GM19035 (cell line): ENCODE results near the gene PFKFB1.

Experiments used
- ATAC-seq: cut with Tn5 transposase; IDR thresholded peaks from one replicate; pipeline ENCODE4 v1.9.1; 2021; ENCODE audit not compliant: unreplicated experiment

PFKFB1 gene

DNA sequence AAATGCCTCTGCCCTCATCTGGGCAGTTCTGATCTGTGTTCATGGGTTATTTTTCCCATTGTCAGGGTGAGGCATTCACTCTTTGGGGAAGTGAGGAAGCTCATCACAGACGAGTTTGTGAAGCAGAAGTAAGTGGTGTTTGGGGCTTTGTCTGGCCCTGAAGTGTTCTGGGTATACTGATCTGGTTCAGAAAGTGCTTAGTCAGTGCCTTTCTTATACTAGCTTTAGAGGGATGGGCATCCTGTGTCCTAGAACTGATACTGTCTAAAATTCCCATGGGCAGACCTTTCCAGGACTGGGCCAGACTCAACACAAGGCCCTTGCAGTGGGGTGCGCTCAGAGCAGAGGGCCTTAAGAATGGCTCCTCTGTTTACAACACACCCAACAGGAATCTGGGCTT is 67.0 kb downstream of the PFKFB1 start:
- ATAC-seq, result no peak

DNA sequence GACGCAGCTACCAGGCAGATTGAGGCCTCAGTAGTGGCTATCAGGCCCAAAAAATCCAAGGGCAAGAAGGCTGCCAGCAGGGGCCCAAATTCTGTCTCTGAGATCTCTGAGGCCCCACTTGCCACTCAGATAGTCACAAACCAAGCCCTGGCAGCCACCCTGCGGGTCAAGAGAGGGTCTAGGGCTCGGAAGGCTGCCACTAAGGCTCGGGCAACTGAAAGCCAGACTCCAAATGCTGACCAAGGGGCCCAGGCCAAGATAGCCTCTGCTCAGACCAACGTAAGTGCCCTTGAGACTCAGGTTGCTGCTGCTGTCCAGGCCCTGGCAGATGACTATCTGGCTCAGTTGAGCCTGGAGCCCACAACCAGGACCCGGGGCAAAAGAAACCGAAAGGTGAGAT is 70.6 kb downstream of the PFKFB1 start:
- no peak for ATAC-seq

GRCh38 chrX:54922547-54922946 is 71.4 kb downstream of the PFKFB1 start:
- no peak for ATAC-seq

DNA sequence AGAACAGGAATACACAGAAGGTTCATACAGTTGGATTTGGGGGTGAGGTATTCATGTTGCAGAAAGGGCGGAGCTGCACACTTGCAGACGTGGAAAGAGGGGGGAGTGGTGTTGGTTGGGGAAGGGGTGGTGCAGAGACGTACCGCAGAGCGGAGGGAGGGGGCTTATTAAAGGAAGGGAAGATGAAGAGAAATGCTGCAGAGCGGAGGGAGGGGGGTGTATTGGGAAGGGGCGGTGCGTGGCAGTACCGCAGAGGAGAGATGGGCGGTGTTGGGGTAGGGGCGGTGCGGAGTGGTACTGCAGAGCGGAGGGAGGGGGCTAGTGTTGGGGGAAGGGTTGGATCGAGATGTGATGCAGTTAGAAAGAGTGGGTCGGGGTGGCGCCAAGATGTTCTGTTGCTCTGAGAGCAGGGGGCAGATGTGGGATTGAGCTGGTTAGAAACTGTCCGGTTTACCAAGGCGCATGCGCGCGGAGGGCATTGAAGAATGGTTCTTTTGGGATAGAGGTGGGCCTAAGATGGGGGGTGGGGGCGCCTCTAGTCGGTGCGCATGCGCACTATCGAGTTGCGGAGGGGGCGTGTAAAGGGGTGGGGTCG is 72.5 kb downstream of the PFKFB1 start:
- ATAC-seq, result peak; percentile 73

DNA sequence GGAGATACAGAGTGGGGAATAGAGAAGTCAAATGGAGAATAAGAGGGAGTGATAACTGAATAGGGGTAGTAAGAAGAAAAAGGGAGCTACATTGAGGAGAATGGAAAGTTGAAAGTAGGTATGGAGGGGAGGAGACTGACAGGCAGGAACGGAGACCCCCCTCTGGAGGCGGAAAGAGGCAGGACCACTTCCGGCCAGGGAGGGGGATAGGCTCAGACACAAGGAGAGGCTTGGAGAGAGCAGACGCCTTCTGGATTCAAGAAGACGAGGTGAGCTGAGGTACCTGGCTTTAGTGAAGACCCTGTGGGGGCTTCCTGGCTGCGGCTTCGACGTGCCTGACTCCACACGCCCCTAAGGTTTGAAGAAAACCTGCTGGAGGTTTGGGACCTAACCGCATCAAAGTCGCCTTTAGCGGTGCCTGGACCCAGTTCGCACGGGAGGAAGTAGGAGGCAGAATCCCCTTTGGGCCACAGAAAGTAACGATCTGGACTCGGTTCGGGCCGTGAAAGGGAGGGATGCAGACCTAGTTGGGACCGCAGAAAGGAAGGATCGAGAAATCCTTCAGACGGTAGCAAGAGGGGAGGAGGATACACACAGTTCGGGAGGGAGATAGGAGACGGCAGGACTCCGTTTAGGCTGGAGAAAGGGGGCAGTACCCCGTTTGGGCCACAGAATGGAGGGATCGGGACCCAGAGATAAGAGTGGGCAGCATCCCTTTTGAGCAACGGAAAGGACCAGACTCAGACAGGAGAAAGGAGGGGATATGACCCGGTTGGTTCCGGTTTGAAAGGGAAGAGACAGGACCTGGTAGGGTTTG is 73.2 kb downstream of the PFKFB1 start, which contains the start of gene TRO:
TRO (plus strand) TSS at position 215 of the 817 bp plus-strand sequence. CDS start 1,423 bp downstream, outside the sequence.
- ATAC-seq, result no peak

GRCh38 chrX:54909941-54910340 is 84.0 kb downstream of the PFKFB1 start:
- no peak for ATAC-seq

- no peak for ATAC-seq
Observed at GRCh38 chrX:54894159-54894558, 99.8 kb downstream of the PFKFB1 start.

DNA sequence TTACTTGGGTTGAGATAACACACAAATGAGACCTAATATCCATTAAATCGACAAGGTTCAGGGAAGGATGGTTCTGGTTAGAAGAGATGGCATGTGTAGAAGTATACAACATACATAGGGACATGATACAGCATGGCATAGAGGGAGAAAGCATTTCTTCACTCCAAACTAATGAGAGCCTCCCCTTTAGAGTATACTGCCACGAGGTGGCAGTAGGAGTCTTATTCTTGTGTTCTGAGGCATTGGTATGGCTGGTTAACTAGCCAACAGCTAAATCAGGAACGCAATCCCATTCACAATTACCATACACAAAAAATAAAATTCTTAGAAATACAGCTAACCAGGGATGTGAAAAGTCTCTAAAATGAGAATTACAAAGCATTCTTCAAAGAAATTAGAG is 102.4 kb downstream of the PFKFB1 start:
- ATAC-seq, result no peak

DNA sequence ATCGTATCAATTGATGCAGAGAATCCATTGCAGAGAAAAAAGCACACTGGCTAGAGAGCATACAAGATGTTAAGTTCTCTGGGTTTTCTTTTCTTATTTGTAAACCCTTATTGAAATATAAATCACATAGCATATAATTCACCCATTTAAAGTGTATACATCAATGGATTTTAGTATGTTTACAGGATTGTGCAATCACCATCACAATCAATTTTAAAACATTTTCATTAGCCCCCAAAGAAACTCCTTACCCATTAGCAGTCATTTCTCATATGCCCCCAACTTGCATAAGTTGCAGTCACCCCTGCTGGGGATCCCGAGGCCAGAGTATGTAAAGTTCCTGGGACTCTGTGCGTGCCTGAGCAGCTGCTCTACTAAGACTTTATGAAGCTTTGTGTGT is 108.2 kb downstream of the PFKFB1 start:
- no peak for ATAC-seq
